HEK293 (cell line): ENCODE measurements around the gene PRAMEF33.
"Not testable (repeated sequence)": the region's sequence is repeated elsewhere in the genome, so short reads cannot be mapped to it uniquely, and the experiment has no call there.

Source experiments
- HOXA7 ChIP-seq: sonication (generic); formaldehyde crosslinking; IDR thresholded peaks from 2 replicates; pipeline ENCODE4 v1.8.1; 2022; ENCODE audit warnings: missing genetic modification reagents, borderline replicate concordance
- MEIS1 ChIP-seq: sonication (generic); formaldehyde crosslinking; IDR thresholded peaks from 2 replicates; pipeline ENCODE4 v1.8.1; 2022; ENCODE audit warnings: missing genetic modification reagents, mild to moderate bottlenecking, borderline replicate concordance
- MZF1 ChIP-seq: fragments of 450-650 bp; formaldehyde crosslinking; IDR thresholded peaks from 2 replicates; pipeline ENCODE4 v1.5.1; 2017; ENCODE audit warnings: missing biosample characterization, missing genetic modification characterization, borderline replicate concordance
- SP2 ChIP-seq: fragments of 450-650 bp; formaldehyde crosslinking; IDR thresholded peaks from 2 replicates; pipeline ENCODE4 v1.5.1; 2016; ENCODE audit warnings: missing biosample characterization, missing genetic modification characterization
- ZNF292 ChIP-seq: fragments of 450-650 bp; formaldehyde crosslinking; IDR thresholded peaks from 2 replicates; pipeline ENCODE4 v1.5.1; 2016; ENCODE audit warnings: low read depth, missing biosample characterization, missing genetic modification characterization, borderline replicate concordance
- ZNF510 ChIP-seq: fragments of 450-650 bp; formaldehyde crosslinking; IDR thresholded peaks from 2 replicates; pipeline ENCODE4 v1.5.1; 2018; ENCODE audit warnings: mild to moderate bottlenecking, missing genetic modification characterization, missing biosample characterization; ENCODE audit not compliant: insufficient replicate concordance
- TF ChIP-seq, protein P1 (sequence below): fragments of 450-650 bp; formaldehyde crosslinking; IDR thresholded peaks from 2 replicates; pipeline ENCODE4 v1.5.1; 2016; ENCODE audit warnings: missing biosample characterization, missing genetic modification characterization
- TF ChIP-seq, protein P2 (sequence below): fragments of 450-650 bp; formaldehyde crosslinking; IDR thresholded peaks from 2 replicates; pipeline ENCODE4 v1.5.1; 2016; ENCODE audit warnings: missing biosample characterization, missing genetic modification characterization, borderline replicate concordance
- TF ChIP-seq, protein P3 (sequence below): fragments of 450-650 bp; formaldehyde crosslinking; IDR thresholded peaks from 2 replicates; pipeline ENCODE4 v1.5.1; 2017; ENCODE audit warnings: missing biosample characterization, missing genetic modification characterization

DNA sequence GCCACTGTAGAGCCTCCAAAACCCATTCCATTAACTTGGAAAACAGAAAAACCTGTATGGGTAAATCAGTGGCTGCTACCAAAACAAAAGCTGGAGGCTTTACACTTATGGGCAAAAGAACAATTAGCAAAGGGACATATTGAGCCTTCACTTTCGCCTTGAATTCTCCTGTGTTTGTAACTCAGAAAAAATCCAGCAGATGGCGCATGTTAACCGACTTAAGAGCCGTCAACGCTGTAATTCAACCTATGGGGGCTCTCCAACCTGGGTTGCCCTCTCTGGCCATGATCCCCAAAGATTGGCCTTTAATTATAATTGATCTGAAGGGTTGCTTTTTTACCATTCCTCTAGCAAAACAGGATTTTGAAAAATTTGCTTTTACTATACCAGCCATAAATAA is 53.4 kb downstream of the PRAMEF33 start:
- not testable (repeated sequence) for TF ChIP-seq HOXA7 (CRISPR knock-in tag); ZNF510 (tag by site-specific recombination); MEIS1 (CRISPR knock-in tag); MZF1 (tag by site-specific recombination); ZNF292 (tag by site-specific recombination); SP2 (tag by site-specific recombination)
- TF ChIP-seq, protein P1, sequence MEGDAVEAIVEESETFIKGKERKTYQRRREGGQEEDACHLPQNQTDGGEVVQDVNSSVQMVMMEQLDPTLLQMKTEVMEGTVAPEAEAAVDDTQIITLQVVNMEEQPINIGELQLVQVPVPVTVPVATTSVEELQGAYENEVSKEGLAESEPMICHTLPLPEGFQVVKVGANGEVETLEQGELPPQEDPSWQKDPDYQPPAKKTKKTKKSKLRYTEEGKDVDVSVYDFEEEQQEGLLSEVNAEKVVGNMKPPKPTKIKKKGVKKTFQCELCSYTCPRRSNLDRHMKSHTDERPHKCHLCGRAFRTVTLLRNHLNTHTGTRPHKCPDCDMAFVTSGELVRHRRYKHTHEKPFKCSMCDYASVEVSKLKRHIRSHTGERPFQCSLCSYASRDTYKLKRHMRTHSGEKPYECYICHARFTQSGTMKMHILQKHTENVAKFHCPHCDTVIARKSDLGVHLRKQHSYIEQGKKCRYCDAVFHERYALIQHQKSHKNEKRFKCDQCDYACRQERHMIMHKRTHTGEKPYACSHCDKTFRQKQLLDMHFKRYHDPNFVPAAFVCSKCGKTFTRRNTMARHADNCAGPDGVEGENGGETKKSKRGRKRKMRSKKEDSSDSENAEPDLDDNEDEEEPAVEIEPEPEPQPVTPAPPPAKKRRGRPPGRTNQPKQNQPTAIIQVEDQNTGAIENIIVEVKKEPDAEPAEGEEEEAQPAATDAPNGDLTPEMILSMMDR (tag by site-specific recombination) = not testable (repeated sequence)
- TF ChIP-seq, protein P2, sequence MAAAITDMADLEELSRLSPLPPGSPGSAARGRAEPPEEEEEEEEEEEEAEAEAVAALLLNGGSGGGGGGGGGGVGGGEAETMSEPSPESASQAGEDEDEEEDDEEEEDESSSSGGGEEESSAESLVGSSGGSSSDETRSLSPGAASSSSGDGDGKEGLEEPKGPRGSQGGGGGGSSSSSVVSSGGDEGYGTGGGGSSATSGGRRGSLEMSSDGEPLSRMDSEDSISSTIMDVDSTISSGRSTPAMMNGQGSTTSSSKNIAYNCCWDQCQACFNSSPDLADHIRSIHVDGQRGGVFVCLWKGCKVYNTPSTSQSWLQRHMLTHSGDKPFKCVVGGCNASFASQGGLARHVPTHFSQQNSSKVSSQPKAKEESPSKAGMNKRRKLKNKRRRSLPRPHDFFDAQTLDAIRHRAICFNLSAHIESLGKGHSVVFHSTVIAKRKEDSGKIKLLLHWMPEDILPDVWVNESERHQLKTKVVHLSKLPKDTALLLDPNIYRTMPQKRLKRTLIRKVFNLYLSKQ = not testable (repeated sequence)
- TF ChIP-seq, protein P3, sequence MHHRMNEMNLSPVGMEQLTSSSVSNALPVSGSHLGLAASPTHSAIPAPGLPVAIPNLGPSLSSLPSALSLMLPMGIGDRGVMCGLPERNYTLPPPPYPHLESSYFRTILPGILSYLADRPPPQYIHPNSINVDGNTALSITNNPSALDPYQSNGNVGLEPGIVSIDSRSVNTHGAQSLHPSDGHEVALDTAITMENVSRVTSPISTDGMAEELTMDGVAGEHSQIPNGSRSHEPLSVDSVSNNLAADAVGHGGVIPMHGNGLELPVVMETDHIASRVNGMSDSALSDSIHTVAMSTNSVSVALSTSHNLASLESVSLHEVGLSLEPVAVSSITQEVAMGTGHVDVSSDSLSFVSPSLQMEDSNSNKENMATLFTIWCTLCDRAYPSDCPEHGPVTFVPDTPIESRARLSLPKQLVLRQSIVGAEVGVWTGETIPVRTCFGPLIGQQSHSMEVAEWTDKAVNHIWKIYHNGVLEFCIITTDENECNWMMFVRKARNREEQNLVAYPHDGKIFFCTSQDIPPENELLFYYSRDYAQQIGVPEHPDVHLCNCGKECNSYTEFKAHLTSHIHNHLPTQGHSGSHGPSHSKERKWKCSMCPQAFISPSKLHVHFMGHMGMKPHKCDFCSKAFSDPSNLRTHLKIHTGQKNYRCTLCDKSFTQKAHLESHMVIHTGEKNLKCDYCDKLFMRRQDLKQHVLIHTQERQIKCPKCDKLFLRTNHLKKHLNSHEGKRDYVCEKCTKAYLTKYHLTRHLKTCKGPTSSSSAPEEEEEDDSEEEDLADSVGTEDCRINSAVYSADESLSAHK = not testable (repeated sequence)
